CD14-positive monocyte (primary cell): ENCODE results near the gene DNAI2. TPM values are rescaled to one million over a fixed set of nuclear protein-coding genes. Genes with fewer than 3 reads are reported as not detected.

Experiments
- DNase-seq, 3 donors: peaks; one replicate each; pipeline ENCODE4 v3.0.0-alpha.2; 2011 to 2022
- H2AFZ ChIP-seq: 2 replicates; pipeline ENCODE4 v1.6.0; 2012; ENCODE audit warnings: mild to moderate bottlenecking, low read depth, low read length, inconsistent platforms; ENCODE audit not compliant: insufficient read depth, poor library complexity, severe bottlenecking
- H3K27ac ChIP-seq, 2 donors: 1 replicate in 1 of 2; 2 replicates in 1 of 2; pipeline ENCODE4 v1.5.1; 2012 to 2013; ENCODE audit warnings: low read length in 2 of 2, control low read depth in 1 of 2, inconsistent platforms in 1 of 2, low read depth in 1 of 2, mild to moderate bottlenecking in 1 of 2
- H3K27me3 ChIP-seq, 2 donors: one replicate each; pipeline versions ENCODE4 v1.6.0 to v1.6.1; 2011 to 2013; ENCODE audit warnings: low read length in 2 of 2; ENCODE audit not compliant: control insufficient read depth in 2 of 2, insufficient read depth in 2 of 2
- H3K36me3 ChIP-seq, 2 donors: replicated peaks in 1 of 2; 1 replicate in 1 of 2; 2 replicates in 1 of 2; pipeline versions ENCODE4 v1.5.1 to v1.6.1; 2012 to 2013; ENCODE audit warnings: low read length in 2 of 2, control low read depth in 1 of 2, inconsistent platforms in 1 of 2, mild to moderate bottlenecking in 1 of 2; ENCODE audit not compliant: insufficient read depth in 2 of 2, control insufficient read depth in 1 of 2
- H3K4me1 ChIP-seq, 2 donors: 1 replicate in 1 of 2; 2 replicates in 1 of 2; pipeline versions ENCODE4 v1.5.1 to v1.6.1; 2012 to 2013; ENCODE audit warnings: low read length in 2 of 2, control low read depth in 1 of 2, inconsistent platforms in 1 of 2, mild to moderate bottlenecking in 1 of 2, moderate library complexity in 1 of 2; ENCODE audit not compliant: insufficient read depth in 2 of 2, control insufficient read depth in 1 of 2
- H3K4me2 ChIP-seq: replicated peaks from 2 replicates; pipeline ENCODE3; 2012; ENCODE audit warnings: low read length, moderate library complexity, mild to moderate bottlenecking; ENCODE audit not compliant: poor library complexity, severe bottlenecking; ENCODE audit errors: extremely low read depth
- H3K4me3 ChIP-seq, 3 experiments: fragments of 200-600 bp in 1 of 3; sonication (generic) in 1 of 3; replicated peaks in 1 of 3; 1 replicate in 2 of 3; 2 replicates in 1 of 3; pipeline ENCODE4 v1.5.1; 2011 to 2013; ENCODE audit warnings: low read length in 3 of 3, mild to moderate bottlenecking in 3 of 3, control low read depth in 2 of 3, low read depth in 2 of 3, inconsistent platforms in 1 of 3, moderate library complexity in 1 of 3
- H3K79me2 ChIP-seq: 2 replicates; pipeline ENCODE4 v1.6.0; 2012; ENCODE audit warnings: mild to moderate bottlenecking, control low read depth, inconsistent platforms, low read length, moderate library complexity; ENCODE audit not compliant: insufficient read depth
- H3K9ac ChIP-seq: 2 replicates; pipeline ENCODE4 v1.6.0; 2017; ENCODE audit warnings: low read length, mild to moderate bottlenecking; ENCODE audit not compliant: insufficient read depth, poor library complexity, severe bottlenecking
- H3K9me3 ChIP-seq, 2 donors: replicated peaks in 1 of 2; 1 replicate in 1 of 2; 2 replicates in 1 of 2; pipeline versions ENCODE4 v1.5.1 to v1.6.1; 2012 to 2013; ENCODE audit warnings: low read length in 2 of 2, control low read depth in 1 of 2; ENCODE audit not compliant: control insufficient read depth in 1 of 2, insufficient read depth in 1 of 2
- H4K20me1 ChIP-seq: 2 replicates; pipeline ENCODE4 v1.6.0; 2012; ENCODE audit warnings: mild to moderate bottlenecking, low read length, control low read depth, moderate library complexity; ENCODE audit not compliant: insufficient read depth
- H3K27ac Mint-ChIP-seq, 7 donors: one replicate each; pipeline ENCODE4 v1.8.0; 2020; ENCODE audit warnings: mild to moderate bottlenecking in 7 of 7, mixed read lengths in 7 of 7, moderate library complexity in 6 of 7, inconsistent platforms in 2 of 7
- H3K27me3 Mint-ChIP-seq, 3 donors: one replicate each; pipeline ENCODE4 v1.8.0; 2021 to 2022; ENCODE audit warnings: low read depth in 3 of 3, mild to moderate bottlenecking in 3 of 3, mixed read lengths in 3 of 3, moderate library complexity in 3 of 3, inconsistent platforms in 1 of 3
- H3K36me3 Mint-ChIP-seq, 2 donors: one replicate each; pipeline ENCODE4 v1.8.0; 2020; ENCODE audit warnings: mixed read lengths in 2 of 2, inconsistent platforms in 1 of 2, mild to moderate bottlenecking in 1 of 2
- H3K4me1 Mint-ChIP-seq: one replicate; pipeline ENCODE4 v1.8.0; 2020; ENCODE audit warnings: mild to moderate bottlenecking, mixed read lengths
- H3K4me3 Mint-ChIP-seq, 2 donors: one replicate each; pipeline ENCODE4 v1.8.0; 2020; ENCODE audit warnings: mild to moderate bottlenecking in 2 of 2, mixed read lengths in 2 of 2, moderate library complexity in 1 of 2
- H3K9me3 Mint-ChIP-seq, 7 donors: one replicate each; pipeline ENCODE4 v1.8.0; 2020 to 2022; ENCODE audit warnings: mixed read lengths in 7 of 7, mild to moderate bottlenecking in 6 of 7, moderate library complexity in 6 of 7, inconsistent platforms in 2 of 7
- CTCF ChIP-seq: fragments of 200-600 bp; IDR thresholded peaks from one replicate; pipeline ENCODE4 v1.8.0; 2022; ENCODE audit warnings: antibody characterized with exemption, mild to moderate bottlenecking
- WGBS: methylation state at CpG from one replicate; pipeline ENCODE4 v1.1.5; 2013; ENCODE audit warnings: missing lambda C conversion rate; ENCODE audit not compliant: insufficient coverage; 5-methylcytosine and 5-hydroxymethylcytosine counted together
- intact Hi-C, 2 donors: fragments of 100-400 bp; cut with micrococcal nuclease; formaldehyde crosslinking; loops; one replicate each; pipeline versions ENCODE4 v1.15.0 to v1.15.1; 2023
- polyA plus RNA-seq, 3 donors: library from polyadenylated mRNA; depleted of rRNA in 1 of 3; unstranded in 2 of 3; stranded (reverse) in 1 of 3; fragments of 300-500 nt in 2 of 3; fragments of >200 nt in 1 of 3; fragmentation: Illumina TruSeq in 2 of 3; gene quantifications; 1 replicate in 2 of 3; 2 replicates in 1 of 3; pipeline ENCODE4 v1.2.3, GENCODE V29; 2012 to 2021

DNAI2 gene
- polyA plus RNA-seq, 3 donors = 0.07 TPM; not detected in 2

DNA sequence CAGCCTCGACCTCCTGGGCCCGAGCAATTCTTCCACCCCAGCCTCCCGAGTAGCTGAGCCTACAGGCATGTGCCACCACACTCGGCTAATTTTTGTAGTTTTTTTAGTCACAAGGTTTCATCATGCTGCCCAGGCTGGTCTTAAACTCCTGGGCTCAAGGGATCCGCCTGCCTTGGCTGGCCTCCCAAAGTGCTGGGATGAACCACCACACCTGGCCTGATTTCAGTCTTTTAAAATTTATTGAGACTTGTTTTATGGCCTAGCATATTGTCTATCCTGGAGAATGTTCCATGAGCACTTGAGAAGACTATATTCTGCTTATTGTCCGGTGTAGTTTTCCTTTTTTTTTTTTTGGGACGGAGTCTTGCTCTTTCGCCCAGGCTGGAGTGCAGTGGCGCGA is 18.5 kb downstream of the DNAI2 start:
- no peak overlapping the region for H3K4me2 ChIP-seq
- no peaks in the 10 kb centered on the region for H3K9me3 ChIP-seq
- no peaks in the 10 kb centered on the region for H3K27me3 ChIP-seq
- Mint-ChIP-seq H3K27ac (no peak overlapping the region), H3K9me3 (peaks cover 0 to 2% (median 0%) of the 10 kb centered on the region in 7 donors), H3K36me3 (no peaks in the 10 kb centered on the region), H3K4me1 (peaks cover 9% of the 10 kb centered on the region), H3K27me3 (peaks cover 2 to 13% (median 4%) of the 10 kb centered on the region in 3 donors), H3K4me3 (no peak overlapping the region)
- H3K4me1 ChIP-seq = no peaks in the 10 kb centered on the region
- no peaks in the 10 kb centered on the region for H4K20me1 ChIP-seq
- no peak overlapping the region for H2AFZ ChIP-seq
- H3K36me3 ChIP-seq = no peaks in the 10 kb centered on the region
- no peak overlapping the region for H3K27ac ChIP-seq
- H3K79me2 ChIP-seq = no peaks in the 10 kb centered on the region
- intact Hi-C loops = no loop called here
- no peak overlapping the region for H3K9ac ChIP-seq
- TF ChIP-seq CTCF = no peak
- H3K4me3 ChIP-seq = no peak overlapping the region
- 96% methylated on average over 3 of the region's 10 CpGs for WGBS
- no peak for DNase-seq

DNA sequence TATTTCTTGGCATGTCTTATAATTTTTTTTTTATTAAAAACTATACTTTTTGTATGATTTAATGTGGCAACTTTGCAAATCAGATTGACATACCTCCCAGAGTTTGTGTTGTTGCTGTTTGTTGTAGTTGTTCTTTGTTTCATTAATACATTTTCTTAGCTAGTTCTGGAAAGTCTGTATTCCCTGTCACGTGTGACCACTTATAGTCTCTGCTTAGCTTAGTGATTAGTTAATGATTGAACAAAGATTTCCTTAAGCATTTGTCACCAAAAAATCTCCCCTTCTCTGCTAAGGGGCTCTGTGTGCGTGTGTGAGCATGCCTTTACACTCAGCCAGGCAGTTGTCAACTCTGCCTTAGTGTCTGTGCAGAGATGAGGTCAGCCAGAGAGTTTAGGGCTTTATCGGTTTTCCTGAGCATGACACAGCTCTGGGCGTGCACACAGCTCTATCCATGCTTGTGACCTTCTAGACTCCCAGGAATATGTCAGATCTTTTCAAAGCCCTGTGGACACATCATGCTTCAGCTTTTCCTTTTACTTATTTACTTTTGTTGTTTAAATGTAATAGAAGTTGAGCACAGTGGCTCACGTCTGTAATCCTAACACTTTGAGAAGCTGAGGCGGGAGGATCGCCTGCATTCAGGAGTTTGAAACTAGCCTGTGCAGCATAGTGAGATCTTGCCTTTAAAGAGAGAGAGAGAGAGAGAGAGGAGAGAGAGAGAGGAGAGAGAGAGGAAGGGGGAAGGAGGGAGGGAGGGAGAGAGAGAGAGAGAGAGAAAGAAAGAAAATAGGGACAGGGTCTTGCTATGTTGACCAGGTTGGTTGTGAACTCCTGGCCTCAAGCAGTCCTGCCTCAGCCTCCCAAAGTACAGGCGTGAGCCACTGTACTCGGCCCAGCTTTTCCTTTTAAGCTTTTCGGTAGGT is 21.9 kb downstream of the DNAI2 start:
- no peak overlapping the region for H3K9ac ChIP-seq
- H3K27ac ChIP-seq = no peak overlapping the region

More for the DNA sequence above, 21.9 kb downstream of the DNAI2 start:
- H3K9me3 Mint-ChIP-seq = peaks cover 0 to 2% (median 0%) of the 10 kb centered on the region in 7 donors
- Histone ChIP-seq H3K4me2 (no peak overlapping the region), H3K9me3 (no peaks in the 10 kb centered on the region), H3K4me3 (no peak overlapping the region), H3K79me2 (no peaks in the 10 kb centered on the region), H2AFZ (no peak overlapping the region), H3K4me1 (no peaks in the 10 kb centered on the region), H4K20me1 (no peaks in the 10 kb centered on the region), H3K27me3 (no peaks in the 10 kb centered on the region), H3K36me3 (no peaks in the 10 kb centered on the region)
- H3K27me3 Mint-ChIP-seq = peaks cover 1 to 19% (median 8%) of the 10 kb centered on the region in 3 donors
- no peak for DNase-seq
- WGBS = 93% methylated on average over 8 of the region's 10 CpGs
- H3K27ac Mint-ChIP-seq = no peak overlapping the region
- H3K4me3 Mint-ChIP-seq = no peak overlapping the region
- intact Hi-C loops = loop anchor here (5.0 kb wide), 1 partner anchor 84 kb away; the partner anchor contains the start of gene TTYH2 (in 2 of the 2)
- peaks cover 3% of the 10 kb centered on the region for H3K4me1 Mint-ChIP-seq
- TF ChIP-seq CTCF = no peak
- no peaks in the 10 kb centered on the region for H3K36me3 Mint-ChIP-seq
